ENCODE data around the gene GOLPH3.

The GOLPH3 gene

DNA sequence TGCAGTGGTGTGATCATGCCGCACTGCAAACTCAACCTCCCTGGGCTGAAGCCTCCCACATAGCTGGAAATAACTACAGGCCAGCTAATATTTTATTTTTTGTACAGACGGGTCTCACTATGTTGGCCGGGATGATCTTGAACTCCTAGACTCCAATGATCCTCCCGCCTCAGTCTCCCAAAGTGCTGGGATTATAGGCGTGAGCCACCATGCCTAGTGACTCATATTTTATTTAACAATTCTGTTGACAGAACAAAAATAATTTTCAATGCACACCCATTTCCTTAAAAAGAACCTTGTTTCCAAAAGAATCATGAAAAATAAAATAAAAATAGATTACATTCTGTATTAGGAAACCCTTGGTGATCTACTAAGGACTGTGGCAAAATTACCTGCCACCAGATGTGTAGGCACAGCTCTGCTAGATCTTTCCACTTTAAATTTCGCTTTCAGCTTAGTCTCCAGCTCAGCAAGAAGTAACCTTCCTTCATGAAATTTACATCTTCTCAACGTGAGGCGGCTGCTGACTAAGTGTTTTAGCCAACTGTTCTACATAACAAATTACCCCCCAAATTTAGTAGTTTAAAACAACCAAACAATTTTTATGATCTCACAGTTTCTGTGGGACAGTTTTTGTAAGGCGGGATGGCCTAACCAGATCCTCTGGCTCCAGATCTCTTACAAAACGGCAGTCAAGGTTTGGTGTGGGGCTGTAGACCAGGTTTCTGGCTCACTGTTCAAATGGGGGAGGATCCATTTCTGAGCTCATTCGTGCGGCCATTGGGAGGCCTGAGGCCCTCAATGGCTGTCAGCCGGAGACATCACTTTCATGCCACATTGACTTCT, 32.6 kb upstream of the GOLPH3 start (continued):
- TF ChIP-seq ZNF610 (tag by site-specific recombination; IDR thresholded peaks at IDR 0.05; ENCODE audit: borderline replicate concordance) = no peak

GRCh38 chr5:32206053-32206452, 31.9 kb upstream of the GOLPH3 start:
- POLR2A ChIA-PET = no interaction called here
- Histone ChIP-seq H3K27ac (ENCODE audit: extremely low read depth, low read depth, low read length) (no peak overlapping the region), H3K4me3 (ENCODE audit: low read depth, low read length) (no peak overlapping the region), H3K4me1 (ENCODE audit: control insufficient read depth, insufficient read depth, low read length) (peaks cover 4% of the 10 kb centered on the region; the same call in 1 of the 2 replicates), H3K9me3 (ENCODE audit: control insufficient read depth, insufficient read depth, low read depth, low read length) (no peaks in the 10 kb centered on the region), H3K36me3 (ENCODE audit: control insufficient read depth in 2 of 2, insufficient read depth in 1 of 2, low read length in 2 of 2) (no peaks in the 10 kb centered on the region)
- CTCF ChIA-PET = interaction anchor here (0.7 to 1.6 kb wide), 2 partner anchors 21 to 26 kb away, joined by 3 to 8 read pairs; no protein-coding TSS in a partner anchor
- TF ChIP-seq KLF8 (tag by site-specific recombination; IDR thresholded peaks at IDR 0.05) (no peak), ELK4 (IDR thresholded peaks at IDR 0.05; ENCODE audit: borderline replicate concordance, low read depth, low read length) (no peak), SP3 (tag by site-specific recombination; IDR thresholded peaks at IDR 0.05) (no peak), ZBTB20 (tag by site-specific recombination; IDR thresholded peaks at IDR 0.05) (no peak), SALL2 (tag by site-specific recombination; IDR thresholded peaks at IDR 0.05; ENCODE audit: borderline replicate concordance) (no peak), PBX3 (CRISPR knock-in tag; IDR thresholded peaks at IDR 0.05) (no peak), ZNF302 (tag by site-specific recombination; IDR thresholded peaks at IDR 0.05; ENCODE audit: low read depth) (no peak), ZNF510 (tag by site-specific recombination; IDR thresholded peaks at IDR 0.05; ENCODE audit: insufficient replicate concordance) (no peak), ZBTB7A (tag by site-specific recombination; IDR thresholded peaks at IDR 0.05; ENCODE audit: low read depth) (no peak), ZSCAN4 (tag by site-specific recombination; IDR thresholded peaks at IDR 0.05) (no peak), ZNF777 (tag by site-specific recombination; IDR thresholded peaks at IDR 0.05; ENCODE audit: borderline replicate concordance) (no peak), ZIC2 (tag by site-specific recombination; IDR thresholded peaks at IDR 0.05) (no peak)

- ChIA-PET POLR2A (no interaction called here), CTCF (interaction anchor here (0.6 to 0.7 kb wide), 3 partner anchors 16 to 1162 kb away, joined by 3 read pairs; no protein-coding TSS in a partner anchor)
- H3K4me3 ChIP-seq (ENCODE audit: low read depth, low read length) = no peak overlapping the region
- H3K4me1 ChIP-seq (ENCODE audit: control insufficient read depth, insufficient read depth, low read length) = peaks cover 4% of the 10 kb centered on the region; the same call in 1 of the 2 replicates
- no peak overlapping the region for H3K27ac ChIP-seq (ENCODE audit: extremely low read depth, low read depth, low read length)
- no peaks in the 10 kb centered on the region; a peak in 1 of 3 replicates for H3K36me3 ChIP-seq (ENCODE audit: control insufficient read depth in 2 of 2, insufficient read depth in 1 of 2, low read length in 2 of 2)
- TF ChIP-seq ZNF610 (tag by site-specific recombination; IDR thresholded peaks at IDR 0.05; ENCODE audit: borderline replicate concordance) = no peak
- peak; percentile 46 for TF ChIP-seq PRDM6 (tag by site-specific recombination; IDR thresholded peaks at IDR 0.05)
- H3K9me3 ChIP-seq (ENCODE audit: control insufficient read depth, insufficient read depth, low read depth, low read length) = no peaks in the 10 kb centered on the region
Measured at GRCh38 chr5:32202394-32202793, 28.3 kb upstream of the GOLPH3 start.
